ENCODE data around the gene ELMOD2. TPM values are rescaled to one million over a fixed set of nuclear protein-coding genes. Genes with fewer than 3 reads are reported as not detected.

ELMOD2 gene
- total and polyA plus RNA-seq, 2 of the 13 experiments (the other 11 are each of a cell fraction or from before 2014, with no cell fraction given) = 10.2 to 38.1 TPM

GRCh38 chr4:140523857-140524742 is at the start of gene ELMOD2 (continued):
- no peak for TF ChIP-seq NCOA1 (CRISPR knock-in tag; IDR thresholded peaks at IDR 0.05)
- no peak for TF ChIP-seq HOXA9 (CRISPR knock-in tag; IDR thresholded peaks at IDR 0.05; ENCODE audit: borderline replicate concordance)
- TF ChIP-seq NFATC3 (CRISPR knock-in tag; IDR thresholded peaks at IDR 0.05) = no peak
- TF ChIP-seq GATA4 (IDR thresholded peaks at IDR 0.05; ENCODE audit: borderline replicate concordance, low read depth) = peak; percentile 63; the same call in 1 of the 2 replicates
- no peak; the same call in 1 of the 2 replicates for TF ChIP-seq CCDC6 (CRISPR knock-in tag; IDR thresholded peaks at IDR 0.05)
- TF ChIP-seq ZNF326 (CRISPR knock-in tag; IDR thresholded peaks at IDR 0.05; ENCODE audit: borderline replicate concordance) = no peak
- TF ChIP-seq, protein P1, sequence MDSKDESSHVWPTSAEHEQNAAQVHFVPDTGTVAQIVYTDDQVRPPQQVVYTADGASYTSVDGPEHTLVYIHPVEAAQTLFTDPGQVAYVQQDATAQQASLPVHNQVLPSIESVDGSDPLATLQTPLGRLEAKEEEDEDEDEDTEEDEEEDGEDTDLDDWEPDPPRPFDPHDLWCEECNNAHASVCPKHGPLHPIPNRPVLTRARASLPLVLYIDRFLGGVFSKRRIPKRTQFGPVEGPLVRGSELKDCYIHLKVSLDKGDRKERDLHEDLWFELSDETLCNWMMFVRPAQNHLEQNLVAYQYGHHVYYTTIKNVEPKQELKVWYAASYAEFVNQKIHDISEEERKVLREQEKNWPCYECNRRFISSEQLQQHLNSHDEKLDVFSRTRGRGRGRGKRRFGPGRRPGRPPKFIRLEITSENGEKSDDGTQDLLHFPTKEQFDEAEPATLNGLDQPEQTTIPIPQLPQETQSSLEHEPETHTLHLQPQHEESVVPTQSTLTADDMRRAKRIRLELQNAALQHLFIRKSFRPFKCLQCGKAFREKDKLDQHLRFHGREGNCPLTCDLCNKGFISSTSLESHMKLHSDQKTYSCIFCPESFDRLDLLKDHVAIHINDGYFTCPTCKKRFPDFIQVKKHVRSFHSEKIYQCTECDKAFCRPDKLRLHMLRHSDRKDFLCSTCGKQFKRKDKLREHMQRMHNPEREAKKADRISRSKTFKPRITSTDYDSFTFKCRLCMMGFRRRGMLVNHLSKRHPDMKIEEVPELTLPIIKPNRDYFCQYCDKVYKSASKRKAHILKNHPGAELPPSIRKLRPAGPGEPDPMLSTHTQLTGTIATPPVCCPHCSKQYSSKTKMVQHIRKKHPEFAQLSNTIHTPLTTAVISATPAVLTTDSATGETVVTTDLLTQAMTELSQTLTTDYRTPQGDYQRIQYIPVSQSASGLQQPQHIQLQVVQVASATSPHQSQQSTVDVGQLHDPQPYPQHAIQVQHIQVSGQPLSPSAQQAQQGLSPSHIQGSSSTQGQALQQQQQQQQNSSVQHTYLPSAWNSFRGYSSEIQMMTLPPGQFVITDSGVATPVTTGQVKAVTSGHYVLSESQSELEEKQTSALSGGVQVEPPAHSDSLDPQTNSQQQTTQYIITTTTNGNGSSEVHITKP (CRISPR knock-in tag; IDR thresholded peaks at IDR 0.05; ENCODE audit: low read depth) = 0 out of 2 replicates have a peak, but pooled peaks have one; percentile 72
- peak; percentile 77; the same call in 1 of the 2 replicates for TF ChIP-seq ZNF142 (CRISPR knock-in tag; IDR thresholded peaks at IDR 0.05)
- TF ChIP-seq, protein P2, sequence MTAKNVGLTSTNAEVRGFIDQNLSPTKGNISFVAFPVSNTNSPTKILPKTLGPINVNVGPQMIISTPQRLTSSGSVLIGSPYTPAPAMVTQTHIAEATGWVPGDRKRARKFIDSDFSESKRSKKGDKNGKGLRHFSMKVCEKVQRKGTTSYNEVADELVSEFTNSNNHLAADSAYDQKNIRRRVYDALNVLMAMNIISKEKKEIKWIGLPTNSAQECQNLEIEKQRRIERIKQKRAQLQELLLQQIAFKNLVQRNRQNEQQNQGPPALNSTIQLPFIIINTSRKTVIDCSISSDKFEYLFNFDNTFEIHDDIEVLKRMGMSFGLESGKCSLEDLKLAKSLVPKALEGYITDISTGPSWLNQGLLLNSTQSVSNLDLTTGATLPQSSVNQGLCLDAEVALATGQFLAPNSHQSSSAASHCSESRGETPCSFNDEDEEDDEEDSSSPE (CRISPR knock-in tag; IDR thresholded peaks at IDR 0.05) = peak; percentile 79
- peak; percentile 91 for TF ChIP-seq POLR2G (IDR thresholded peaks at IDR 0.05; ENCODE audit: low read depth, low read length)
- TF ChIP-seq YEATS2 (CRISPR knock-in tag; IDR thresholded peaks at IDR 0.05; ENCODE audit: borderline replicate concordance) = peak; percentile 71
- TF ChIP-seq PBX3 (CRISPR knock-in tag; IDR thresholded peaks at IDR 0.05; ENCODE audit: borderline replicate concordance) = no peak
- TF ChIP-seq SOX5 (CRISPR knock-in tag; IDR thresholded peaks at IDR 0.05; ENCODE audit: borderline replicate concordance) = peak; percentile 36; the same call in 1 of the 2 replicates
- TF ChIP-seq TFAP4 (IDR thresholded peaks at IDR 0.05; ENCODE audit: borderline replicate concordance, low read depth) = peak; percentile 64; the same call in 1 of the 2 replicates
- TF ChIP-seq ZNF225 (CRISPR knock-in tag; IDR thresholded peaks at IDR 0.05) = no peak
